ENCODE results near the gene ZNF296. TPM values are rescaled to one million over a fixed set of nuclear protein-coding genes. Genes with fewer than 3 reads are reported as not detected.

Gene ZNF296
- total and polyA plus RNA-seq, 2 of the 13 experiments (the other 11 are each of a cell fraction or from before 2014, with no cell fraction given), result 0.26 to 0.62 TPM

GRCh38 chr19:45079063-45079910 lies 3.0 kb upstream of the ZNF296 start, which contains the start of gene GEMIN7 (continued):
- no peak for TF ChIP-seq NFE2L1 (CRISPR knock-in tag; IDR thresholded peaks at IDR 0.05; ENCODE audit: borderline replicate concordance)
- peak; percentile 90 for TF ChIP-seq SIN3A (IDR thresholded peaks at IDR 0.05; ENCODE audit: borderline replicate concordance, low read depth, low read length)
- no peak; the same call in 1 of the 2 replicates for TF ChIP-seq ZBTB46 (CRISPR knock-in tag; IDR thresholded peaks at IDR 0.05; ENCODE audit: borderline replicate concordance)
- no peak for TF ChIP-seq NBN (conservative IDR thresholded peaks at IDR 0.05)
- TF ChIP-seq SNAPC4 (CRISPR knock-in tag; IDR thresholded peaks at IDR 0.05), result no peak
- peak; percentile 92 for TF ChIP-seq ARNTL (CRISPR knock-in tag; IDR thresholded peaks at IDR 0.05)
- 0 out of 2 replicates have a peak, but pooled peaks have one; percentile 57 for TF ChIP-seq AFF4 (CRISPR knock-in tag; IDR thresholded peaks at IDR 0.05)
- no peak for TF ChIP-seq SOX13 (IDR thresholded peaks at IDR 0.05)
- TF ChIP-seq SOX13 (CRISPR knock-in tag; conservative IDR thresholded peaks at IDR 0.05 in 1 of 2, IDR thresholded peaks at IDR 0.05 in 1 of 2), result peak in 1 of 2 experiments; percentile 53; a peak in 2 of 4 replicates
- peak; percentile 58; the same call in 1 of the 2 replicates for TF ChIP-seq ZNF672 (CRISPR knock-in tag; IDR thresholded peaks at IDR 0.05)
- peak; percentile 97 for TF ChIP-seq ZSCAN20 (CRISPR knock-in tag; IDR thresholded peaks at IDR 0.05; ENCODE audit: borderline replicate concordance)
- peak; percentile 98 for TF ChIP-seq ZNF784 (CRISPR knock-in tag; IDR thresholded peaks at IDR 0.05; ENCODE audit: borderline replicate concordance)
- TF ChIP-seq KAT2B (IDR thresholded peaks at IDR 0.05; ENCODE audit: borderline replicate concordance, low read depth, low read length), result no peak
- TF ChIP-seq ZNF20 (CRISPR knock-in tag; IDR thresholded peaks at IDR 0.05), result no peak
- TF ChIP-seq DPF2 (CRISPR knock-in tag; IDR thresholded peaks at IDR 0.05; ENCODE audit: borderline replicate concordance, low read depth), result no peak
- TF ChIP-seq ZMAT3 (CRISPR knock-in tag; conservative IDR thresholded peaks at IDR 0.05), result peak; percentile 90
- TF ChIP-seq RXRA (CRISPR knock-in tag; IDR thresholded peaks at IDR 0.05), result peak; percentile 39; the same call in 1 of the 2 replicates
